ENCODE data around the gene COMMD8. TPM values are rescaled to one million over a fixed set of nuclear protein-coding genes. Genes with fewer than 3 reads are reported as not detected.

COMMD8 gene
- total RNA-seq, 1 experiment from 2014 or later, result 10.9 TPM

GRCh38 chr4:47418147-47418546 is 45.4 kb downstream of the COMMD8 start:
- Mint-ChIP-seq H3K27ac (no peak overlapping the region), H3K9me3 (no peaks in the 10 kb centered on the region), H3K27me3 (ENCODE audit: low read depth) (peaks cover 2% of the 10 kb centered on the region), H3K4me3 (no peak overlapping the region), H3K4me1 (peaks cover 16 to 20% of the 10 kb centered on the region in 2 experiments), H3K36me3 (ENCODE audit: insufficient read depth in 1 of 3, low read depth in 3 of 3) (no peaks in the 10 kb centered on the region)
- H3K27me3 ChIP-seq (ENCODE audit: insufficient read depth, low read length), result no peaks in the 10 kb centered on the region
- no peak overlapping the region for H3T11ph ChIP-seq (ENCODE audit: low read length)
- no peaks in the 10 kb centered on the region for H4K20me1 ChIP-seq (ENCODE audit: control insufficient read depth, insufficient read depth, insufficient read length)
- no peak overlapping the region; the same call in 1 of the 2 replicates for H2BK15ac ChIP-seq (ENCODE audit: low read depth, low read length)
- H2BK120ac ChIP-seq (ENCODE audit: low read depth, low read length, poor library complexity, severe bottlenecking), result no peak overlapping the region
- H4K91ac ChIP-seq (ENCODE audit: insufficient read length, low read depth, low read length), result no peak overlapping the region
- no peaks in the 10 kb centered on the region for H3K79me1 ChIP-seq (ENCODE audit: insufficient read depth, low read depth, low read length, poor library complexity, severe bottlenecking)
- H3K4me2 ChIP-seq (ENCODE audit: insufficient read depth, insufficient read length, low read length), result no peak overlapping the region
- no peak overlapping the region for H4K5ac ChIP-seq (ENCODE audit: insufficient read length, low read depth, low read length)
- H3K4me1 ChIP-seq (ENCODE audit: insufficient read depth, low read length), result peaks cover 4% of the 10 kb centered on the region; the same call in 1 of the 2 replicates
- H2BK20ac ChIP-seq (ENCODE audit: low read depth, low read length, poor library complexity, severe bottlenecking), result no peak overlapping the region
- no peak overlapping the region for H2BK12ac ChIP-seq (ENCODE audit: insufficient read length, low read depth, low read length)
- no peak overlapping the region for H3K4ac ChIP-seq (ENCODE audit: low read depth, low read length)
- no peak overlapping the region for H2AFZ ChIP-seq (ENCODE audit: low read length)
- no peak overlapping the region for H3K23ac ChIP-seq (ENCODE audit: insufficient read length, low read depth, low read length)
- no peaks in the 10 kb centered on the region for H3K9me3 ChIP-seq (ENCODE audit: control insufficient read depth, low read depth, low read length)
- no peak overlapping the region for H3K56ac ChIP-seq (ENCODE audit: insufficient read length, low read depth, low read length)
- H2AK5ac ChIP-seq (ENCODE audit: insufficient read length, low read length), result no peak overlapping the region
- no peak overlapping the region for H3K14ac ChIP-seq (ENCODE audit: insufficient read depth, low read length)
- no CpG with 5 or more reads among the region's 2 CpGs for WGBS (ENCODE audit: extremely low coverage, insufficient read length, low lambda C conversion rate)
- H3K23me2 ChIP-seq (ENCODE audit: insufficient read length, low read depth, low read length, poor library complexity, severe bottlenecking), result no peaks in the 10 kb centered on the region
- H3K79me2 ChIP-seq (ENCODE audit: insufficient read depth, low read length), result no peaks in the 10 kb centered on the region
- no peak overlapping the region for H3K9ac ChIP-seq (ENCODE audit: extremely low read depth, insufficient read length, low read length)
- no peak for TF ChIP-seq CTCF (conservative IDR thresholded peaks at IDR 0.05)
- no peak overlapping the region for H4K8ac ChIP-seq (replicated peaks; ENCODE audit: insufficient read length, low read depth, low read length)
- H2BK5ac ChIP-seq (ENCODE audit: insufficient read length, low read length), result no peak overlapping the region
- no peak overlapping the region for H3K18ac ChIP-seq (ENCODE audit: insufficient read length, low read depth, low read length)
- no peak for DNase-seq
- no peak overlapping the region for H3K27ac ChIP-seq (ENCODE audit: insufficient read length, low read depth, low read length)

Measured in H9 (cell line).